NB4 (cell line): Measurements from ENCODE around the gene MYO1B.

ENCODE experiments used
- MYC ChIP-seq: IDR thresholded peaks from 2 replicates; pipeline ENCODE4 v1.6.1; 2011; ENCODE audit warnings: low read depth, low read length
- POLR2A ChIP-seq: IDR thresholded peaks from 2 replicates; pipeline ENCODE4 v1.6.1; 2011; ENCODE audit warnings: mild to moderate bottlenecking; ENCODE audit not compliant: insufficient read length; ENCODE audit errors: extremely low read depth
- TF ChIP-seq, protein P1 (sequence below): IDR thresholded peaks from one replicate; pipeline ENCODE4 v1.5.1; 2012; ENCODE audit warnings: low read depth, low read length
- TF ChIP-seq, protein P2 (sequence below): IDR thresholded peaks from 2 replicates; pipeline ENCODE4 v1.6.1; 2011; ENCODE audit warnings: low read depth, low read length

DNA sequence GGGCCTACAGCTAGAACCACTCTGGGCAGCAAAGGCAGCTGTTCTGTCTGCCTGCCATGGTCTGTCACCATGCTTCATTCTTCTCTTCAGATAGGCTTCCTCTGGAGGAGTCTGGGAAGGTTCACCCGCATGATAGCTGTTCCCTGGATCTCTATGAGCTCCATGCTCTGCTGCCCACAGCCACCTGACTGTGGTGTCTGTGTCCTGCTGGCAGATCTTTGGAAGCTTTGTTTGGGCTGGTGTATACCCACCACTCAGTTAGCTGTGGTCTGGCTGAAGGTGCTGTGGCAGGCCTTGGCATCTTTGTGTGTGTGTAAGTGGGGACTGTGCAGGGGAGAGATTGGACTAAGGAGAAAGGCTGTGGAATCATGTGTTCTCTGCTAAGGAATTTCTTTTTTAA, 23.4 kb downstream of the MYO1B start:
- TF ChIP-seq, protein P1, sequence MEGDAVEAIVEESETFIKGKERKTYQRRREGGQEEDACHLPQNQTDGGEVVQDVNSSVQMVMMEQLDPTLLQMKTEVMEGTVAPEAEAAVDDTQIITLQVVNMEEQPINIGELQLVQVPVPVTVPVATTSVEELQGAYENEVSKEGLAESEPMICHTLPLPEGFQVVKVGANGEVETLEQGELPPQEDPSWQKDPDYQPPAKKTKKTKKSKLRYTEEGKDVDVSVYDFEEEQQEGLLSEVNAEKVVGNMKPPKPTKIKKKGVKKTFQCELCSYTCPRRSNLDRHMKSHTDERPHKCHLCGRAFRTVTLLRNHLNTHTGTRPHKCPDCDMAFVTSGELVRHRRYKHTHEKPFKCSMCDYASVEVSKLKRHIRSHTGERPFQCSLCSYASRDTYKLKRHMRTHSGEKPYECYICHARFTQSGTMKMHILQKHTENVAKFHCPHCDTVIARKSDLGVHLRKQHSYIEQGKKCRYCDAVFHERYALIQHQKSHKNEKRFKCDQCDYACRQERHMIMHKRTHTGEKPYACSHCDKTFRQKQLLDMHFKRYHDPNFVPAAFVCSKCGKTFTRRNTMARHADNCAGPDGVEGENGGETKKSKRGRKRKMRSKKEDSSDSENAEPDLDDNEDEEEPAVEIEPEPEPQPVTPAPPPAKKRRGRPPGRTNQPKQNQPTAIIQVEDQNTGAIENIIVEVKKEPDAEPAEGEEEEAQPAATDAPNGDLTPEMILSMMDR = no peak
- TF ChIP-seq POLR2A (no peak), MYC (no peak)
- TF ChIP-seq, protein P2, sequence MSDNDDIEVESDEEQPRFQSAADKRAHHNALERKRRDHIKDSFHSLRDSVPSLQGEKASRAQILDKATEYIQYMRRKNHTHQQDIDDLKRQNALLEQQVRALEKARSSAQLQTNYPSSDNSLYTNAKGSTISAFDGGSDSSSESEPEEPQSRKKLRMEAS = no peak
